Measurements from ENCODE around the gene DOP1B. TPM values are rescaled to one million over a fixed set of nuclear protein-coding genes. Genes with fewer than 3 reads are reported as not detected.
A peak's percentile ranks its signal among the peaks of the same experiment; 100 is the strongest.
"Not testable (repeated sequence)": the region's sequence is repeated elsewhere in the genome, so short reads cannot be mapped to it uniquely, and the experiment has no call there.

Gene DOP1B
- total and polyA plus RNA-seq, 5 donors = 1.7 to 8.1 (median 7.0) TPM

DNA sequence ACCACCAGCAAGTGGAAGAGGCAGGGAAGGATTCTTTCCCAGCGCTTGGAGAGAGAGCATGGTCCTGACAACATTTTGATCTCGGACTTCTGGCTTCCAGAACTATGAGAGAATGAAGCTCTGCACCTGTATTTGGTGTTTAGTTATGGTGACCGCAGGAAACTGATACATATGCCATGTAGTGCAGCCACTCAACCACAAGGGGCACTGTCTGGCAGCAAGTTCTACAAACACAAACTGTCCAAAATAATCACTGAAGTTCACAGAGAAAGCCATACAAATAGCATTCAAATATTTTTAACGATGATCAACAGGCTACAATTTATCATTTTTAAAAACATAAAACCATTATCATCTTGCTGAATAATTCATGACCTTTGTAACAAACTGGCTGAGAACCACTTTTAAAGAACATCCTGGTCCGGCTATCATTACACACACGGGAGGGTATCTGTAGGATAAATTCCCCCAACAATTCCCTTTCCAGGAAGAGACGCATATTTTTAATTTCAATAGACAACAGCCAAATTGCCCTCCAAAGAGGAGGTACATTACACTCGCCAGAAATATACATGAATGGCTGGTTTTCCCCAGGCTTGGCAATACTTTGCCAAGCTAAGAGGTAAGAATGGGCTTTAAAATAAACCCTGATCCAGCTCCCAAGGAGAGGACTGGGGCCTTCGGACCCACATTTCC is 31.0 kb upstream of the DOP1B start:
- Histone ChIP-seq H3K4me3 (ENCODE audit: low read length) (no peak overlapping the region), H3K27me3 (ENCODE audit: control insufficient read depth, insufficient read depth) (no peaks in the 10 kb centered on the region), H3K27ac (ENCODE audit: low read length) (peak overlapping the region; percentile 19), H3K4me1 (ENCODE audit: control insufficient read depth, insufficient read depth, low read length) (peaks cover 8% of the 10 kb centered on the region), H3K9me3 (ENCODE audit: control insufficient read depth, low read length) (no peaks in the 10 kb centered on the region)
- 29% methylated on average over 9 of the region's 9 CpGs for WGBS
- no peak for ATAC-seq
- peak; percentile 44 to 81 (median 57) for DNase-seq
- intact Hi-C loops (cut with DNase I) = no loop called here

DNA sequence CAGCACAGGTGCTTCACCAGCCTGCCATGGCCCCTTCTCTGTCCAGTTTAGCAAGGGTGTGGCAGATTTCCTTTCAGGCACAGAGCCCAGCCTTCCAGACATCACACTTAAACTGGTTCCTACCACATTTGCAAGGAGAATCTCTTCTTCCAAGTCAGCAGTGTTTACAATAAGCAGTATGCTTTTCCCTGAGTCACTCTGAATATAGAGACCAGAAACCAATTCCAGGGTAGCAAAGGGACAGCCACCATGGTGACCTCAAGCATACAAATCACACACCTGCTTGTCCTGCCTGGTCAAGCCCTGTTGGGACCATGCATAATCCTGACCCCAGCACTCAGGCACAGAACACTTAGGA is 30.4 kb upstream of the DOP1B start:
- intact Hi-C loops (cut with DNase I) = no loop called here
- H3K27me3 ChIP-seq (ENCODE audit: control insufficient read depth, insufficient read depth) = no peaks in the 10 kb centered on the region
- peak overlapping the region; percentile 19 for H3K27ac ChIP-seq (ENCODE audit: low read length)
- H3K9me3 ChIP-seq (ENCODE audit: control insufficient read depth, low read length) = no peaks in the 10 kb centered on the region
- peaks cover 8% of the 10 kb centered on the region for H3K4me1 ChIP-seq (ENCODE audit: control insufficient read depth, insufficient read depth, low read length)
- H3K4me3 ChIP-seq (ENCODE audit: low read length) = no peak overlapping the region
- DNase-seq = no peak
- ATAC-seq = no peak

DNA sequence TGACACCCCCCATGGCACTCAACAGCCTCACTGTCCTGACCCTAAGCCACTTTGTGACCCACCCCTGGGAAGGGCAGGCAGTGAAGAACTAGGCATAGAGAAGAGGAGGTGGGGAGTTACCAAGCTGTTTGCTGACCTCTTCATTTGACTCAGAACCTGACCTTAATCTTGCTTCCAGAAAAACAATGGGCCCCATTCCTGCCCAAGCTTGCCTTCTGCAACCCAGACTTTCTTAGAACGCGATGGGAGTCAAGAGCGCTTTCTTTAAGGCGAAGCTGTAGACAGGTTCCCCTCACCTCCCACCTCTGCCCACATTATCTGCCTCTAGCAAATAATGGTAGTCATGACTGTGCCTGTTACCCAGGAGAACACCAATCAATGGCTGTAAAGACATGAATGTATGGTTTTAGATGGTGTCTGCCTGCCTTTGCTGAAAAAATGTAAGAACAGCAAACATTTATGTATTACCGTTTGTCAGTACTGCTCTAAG is 30.0 kb upstream of the DOP1B start:
- Histone ChIP-seq H3K27me3 (ENCODE audit: control insufficient read depth, insufficient read depth) (no peaks in the 10 kb centered on the region), H3K27ac (ENCODE audit: low read length) (no peak overlapping the region), H3K4me3 (ENCODE audit: low read length) (no peak overlapping the region), H3K4me1 (ENCODE audit: control insufficient read depth, insufficient read depth, low read length) (peaks cover 8% of the 10 kb centered on the region), H3K9me3 (ENCODE audit: control insufficient read depth, low read length) (no peaks in the 10 kb centered on the region)
- ATAC-seq (no peak), DNase-seq (no peak)
- intact Hi-C loops (cut with DNase I) = no loop called here
- 94% methylated on average over 5 of the region's 5 CpGs for WGBS

DNA sequence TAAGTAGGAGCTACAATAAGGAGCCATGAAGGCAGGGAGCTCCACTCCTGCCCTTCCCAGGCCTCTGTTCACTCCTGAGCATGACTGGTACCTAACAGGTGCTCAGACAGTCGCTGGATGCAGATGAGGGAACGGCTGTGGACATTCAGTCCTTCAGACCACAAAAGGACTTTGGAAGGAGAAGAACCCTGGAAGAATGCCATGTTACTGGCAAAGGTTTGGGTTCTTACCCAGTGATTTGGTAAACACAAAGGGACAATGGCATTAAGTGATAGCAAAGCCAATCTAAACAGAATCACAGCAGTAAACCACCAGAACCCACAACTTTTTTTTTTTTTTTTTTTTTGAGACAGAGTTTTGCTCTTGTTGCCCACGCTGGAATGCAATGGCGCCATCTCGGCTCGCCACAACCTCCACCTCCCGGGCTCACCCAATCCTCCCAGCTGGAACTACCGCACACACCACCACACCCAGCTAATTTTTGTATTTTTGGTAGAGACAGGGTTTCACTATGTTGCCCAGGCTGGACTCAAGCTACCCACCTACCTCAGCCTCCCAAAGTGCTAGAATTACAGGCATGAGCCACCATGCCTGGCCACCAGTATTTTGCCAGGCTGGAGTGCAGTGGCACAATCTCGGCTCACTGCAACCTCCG is 29.2 kb upstream of the DOP1B start:
- H3K9me3 ChIP-seq (ENCODE audit: control insufficient read depth, low read length) = no peaks in the 10 kb centered on the region
- intact Hi-C loops (cut with DNase I) = no loop called here
- DNase-seq = no peak
- H3K4me3 ChIP-seq (ENCODE audit: low read length) = no peak overlapping the region
- 94% methylated on average over 10 of the region's 10 CpGs for WGBS
- no peaks in the 10 kb centered on the region for H3K27me3 ChIP-seq (ENCODE audit: control insufficient read depth, insufficient read depth)
- no peak overlapping the region for H3K27ac ChIP-seq (ENCODE audit: low read length)
- no peak for ATAC-seq
- H3K4me1 ChIP-seq (ENCODE audit: control insufficient read depth, insufficient read depth, low read length) = peaks cover 8% of the 10 kb centered on the region

DNA sequence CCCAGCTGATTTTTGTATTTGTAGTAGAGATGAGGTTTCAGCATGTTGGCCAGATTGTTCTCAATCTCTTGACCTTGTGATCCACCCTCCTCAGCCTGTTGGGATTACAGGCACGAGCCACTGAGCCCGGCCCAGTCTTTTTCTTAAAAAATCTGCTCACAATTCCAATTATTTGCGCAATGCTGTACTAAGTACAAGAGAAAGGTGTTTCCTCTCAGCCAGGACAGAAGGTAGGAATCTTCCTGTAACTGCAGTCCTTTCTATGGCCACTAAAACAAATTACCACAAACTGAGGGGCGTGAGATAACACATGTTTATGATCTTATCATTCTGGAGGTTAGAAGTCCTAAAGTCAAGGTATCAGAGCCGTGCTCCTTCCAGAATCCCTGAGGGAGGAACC is 28.6 kb upstream of the DOP1B start:
- ATAC-seq = no peak
- DNase-seq = no peak
- WGBS = 75% methylated on average over 5 of the region's 5 CpGs
- Histone ChIP-seq H3K27me3 (ENCODE audit: control insufficient read depth, insufficient read depth) (no peaks in the 10 kb centered on the region), H3K4me3 (ENCODE audit: low read length) (no peak overlapping the region), H3K4me1 (ENCODE audit: control insufficient read depth, insufficient read depth, low read length) (peaks cover 8% of the 10 kb centered on the region), H3K9me3 (ENCODE audit: control insufficient read depth, low read length) (no peaks in the 10 kb centered on the region), H3K27ac (ENCODE audit: low read length) (no peak overlapping the region)
- intact Hi-C loops (cut with DNase I) = no loop called here

- Histone ChIP-seq H3K27ac (ENCODE audit: low read length) (no peak overlapping the region), H3K27me3 (ENCODE audit: control insufficient read depth, insufficient read depth) (no peaks in the 10 kb centered on the region), H3K4me3 (ENCODE audit: low read length) (no peak overlapping the region), H3K9me3 (ENCODE audit: control insufficient read depth, low read length) (no peaks in the 10 kb centered on the region), H3K4me1 (ENCODE audit: control insufficient read depth, insufficient read depth, low read length) (peaks cover 8% of the 10 kb centered on the region)
- DNase-seq (no peak), ATAC-seq (no peak)
- intact Hi-C loops (cut with DNase I) = no loop called here
- 62% methylated on average over 2 of the region's 2 CpGs for WGBS
Measured at GRCh38 chr21:36129219-36129618, 27.4 kb upstream of the DOP1B start.

DNA sequence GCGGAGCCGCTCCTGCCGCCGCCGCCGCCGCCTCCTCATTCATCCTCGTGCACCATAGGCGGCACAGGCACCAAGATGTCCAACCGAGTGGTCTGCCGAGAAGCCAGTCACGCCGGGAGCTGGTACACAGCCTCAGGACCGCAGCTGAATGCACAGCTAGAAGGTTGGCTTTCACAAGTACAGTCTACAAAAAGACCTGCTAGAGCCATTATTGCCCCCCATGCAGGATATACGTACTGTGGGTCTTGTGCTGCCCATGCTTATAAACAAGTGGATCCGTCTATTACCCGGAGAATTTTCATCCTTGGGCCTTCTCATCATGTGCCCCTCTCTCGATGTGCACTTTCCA is 26.2 kb upstream of the DOP1B start:
- H3K9me3 ChIP-seq (ENCODE audit: control insufficient read depth, low read length); H3K27ac ChIP-seq (ENCODE audit: low read length); H3K4me3 ChIP-seq (ENCODE audit: low read length); intact Hi-C loops (cut with DNase I); H3K27me3 ChIP-seq (ENCODE audit: control insufficient read depth, insufficient read depth); DNase-seq; ATAC-seq; H3K4me1 ChIP-seq (ENCODE audit: control insufficient read depth, insufficient read depth, low read length): not testable (repeated sequence)
- 25% methylated on average over 9 of the region's 18 CpGs for WGBS

DNA sequence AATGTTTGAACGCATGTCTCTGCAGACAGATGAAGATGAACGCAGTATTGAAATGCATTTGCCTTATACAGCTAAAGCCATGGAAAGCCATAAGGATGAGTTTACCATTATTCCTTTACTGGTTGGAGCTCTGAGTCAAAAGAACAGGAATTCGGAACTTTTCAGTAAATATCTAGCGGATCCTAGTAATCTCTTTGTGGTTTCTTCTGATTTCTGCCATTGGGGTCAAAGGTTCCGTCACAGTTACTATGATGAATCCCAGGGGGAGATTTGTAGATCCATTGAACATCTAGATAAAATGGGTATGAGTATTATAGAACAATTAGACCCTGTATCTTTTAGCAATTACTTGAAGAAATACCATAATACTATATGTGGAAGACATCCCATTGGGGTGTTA is 25.8 kb upstream of the DOP1B start:
- WGBS = 92% methylated on average over 5 of the region's 5 CpGs
- H3K4me3 ChIP-seq (ENCODE audit: low read length); H3K27me3 ChIP-seq (ENCODE audit: control insufficient read depth, insufficient read depth); H3K4me1 ChIP-seq (ENCODE audit: control insufficient read depth, insufficient read depth, low read length); intact Hi-C loops (cut with DNase I); ATAC-seq; DNase-seq; H3K27ac ChIP-seq (ENCODE audit: low read length); H3K9me3 ChIP-seq (ENCODE audit: control insufficient read depth, low read length): not testable (repeated sequence)

DNA sequence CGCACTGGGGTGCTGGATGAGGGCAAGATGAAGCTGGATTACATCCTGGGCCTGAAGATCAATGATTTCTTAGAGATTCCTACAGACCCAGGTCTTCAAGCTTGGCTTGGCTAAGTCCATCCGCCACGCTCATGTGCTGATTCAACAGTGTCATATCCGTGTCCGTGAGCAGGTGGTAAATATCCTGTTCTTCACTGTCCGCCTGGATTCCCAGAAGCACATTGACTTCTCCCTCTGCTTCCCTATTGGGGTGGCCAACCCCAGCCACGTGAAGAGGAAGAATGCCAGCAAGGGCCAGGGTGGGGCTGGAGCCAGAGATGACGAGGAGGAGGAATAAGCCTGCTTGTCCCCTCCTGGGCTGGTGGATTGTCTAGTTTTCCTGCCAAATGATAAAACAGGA is 23.9 kb upstream of the DOP1B start:
- no peaks in the 10 kb centered on the region for H3K9me3 ChIP-seq (ENCODE audit: control insufficient read depth, low read length)
- no peak overlapping the region for H3K27ac ChIP-seq (ENCODE audit: low read length)
- no peak overlapping the region for H3K4me3 ChIP-seq (ENCODE audit: low read length)
- DNase-seq (peak in 2 of 3 donors; percentile 74 to 75), ATAC-seq (no peak)
- no peaks in the 10 kb centered on the region for H3K27me3 ChIP-seq (ENCODE audit: control insufficient read depth, insufficient read depth)
- peaks cover 5% of the 10 kb centered on the region for H3K4me1 ChIP-seq (ENCODE audit: control insufficient read depth, insufficient read depth, low read length)
- WGBS = 89% methylated on average over 8 of the region's 8 CpGs
- intact Hi-C loops (cut with DNase I) = no loop called here

DNA sequence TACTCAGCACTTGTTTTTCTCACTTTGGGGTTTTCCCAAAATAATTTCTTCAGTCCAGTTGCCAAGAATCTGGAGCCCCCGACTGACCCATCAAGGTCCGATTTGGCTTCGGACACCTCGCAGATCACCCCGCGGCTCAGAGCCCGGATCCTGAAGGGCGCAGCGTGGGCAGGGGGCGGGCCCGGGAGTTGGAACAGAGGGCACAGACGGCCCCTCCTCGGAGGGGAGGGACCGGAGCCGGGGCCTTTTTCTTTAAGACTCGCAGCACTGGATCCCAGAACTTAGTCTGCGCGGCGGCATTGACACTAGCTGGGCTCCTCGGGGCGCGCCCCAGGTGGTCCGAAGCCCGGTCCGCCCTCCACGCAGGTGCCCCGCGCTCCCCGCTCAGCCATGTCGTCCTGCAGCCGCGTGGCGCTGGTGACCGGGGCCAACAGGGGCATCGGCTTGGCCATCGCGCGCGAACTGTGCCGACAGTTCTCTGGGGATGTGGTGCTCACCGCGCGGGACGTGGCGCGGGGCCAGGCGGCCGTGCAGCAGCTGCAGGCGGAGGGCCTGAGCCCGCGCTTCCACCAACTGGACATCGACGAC is 21.7 kb upstream of the DOP1B start, which contains the start of gene CBR3:
TSS of gene CBR3 (plus strand) at position 277 of the 588 bp plus-strand sequence. CDS start at position 391, 114 bp downstream.
- intact Hi-C loops (cut with DNase I) = no loop called here

GRCh38 chr21:36135391-36136102 is 21.1 kb upstream of the DOP1B start:
- Histone ChIP-seq H3K27me3 (ENCODE audit: control insufficient read depth, insufficient read depth) (no peaks in the 10 kb centered on the region), H3K27ac (ENCODE audit: low read length) (peak overlapping the region; percentile 61), H3K9me3 (ENCODE audit: control insufficient read depth, low read length) (no peaks in the 10 kb centered on the region), H3K4me1 (ENCODE audit: control insufficient read depth, insufficient read depth, low read length) (peaks cover 3% of the 10 kb centered on the region), H3K4me3 (ENCODE audit: low read length) (peak overlapping the region; percentile 57)
- under 1% methylated on average over 60 of the region's 60 CpGs for WGBS
- ATAC-seq = peak; percentile 94 to 95
- intact Hi-C loops (cut with DNase I) = no loop called here
- peak; percentile 82 to 94 (median 92) for DNase-seq

More for the DNA sequence above, 21.7 kb upstream of the DOP1B start, which contains the start of gene CBR3:
- peak; percentile 68 to 91 (median 88) for DNase-seq
- peak; percentile 65 to 76 for ATAC-seq
- no peaks in the 10 kb centered on the region for H3K27me3 ChIP-seq (ENCODE audit: control insufficient read depth, insufficient read depth)
- H3K9me3 ChIP-seq (ENCODE audit: control insufficient read depth, low read length) = no peaks in the 10 kb centered on the region
- peak within 1 kb of the TSS; percentile 57 for H3K4me3 ChIP-seq (ENCODE audit: low read length)
- WGBS = under 1% methylated on average over 53 of the region's 53 CpGs
- peaks cover 3% of the 10 kb centered on the region for H3K4me1 ChIP-seq (ENCODE audit: control insufficient read depth, insufficient read depth, low read length)
- peak within 1 kb of the TSS; percentile 61 for H3K27ac ChIP-seq (ENCODE audit: low read length)

All from right cardiac atrium (tissue), 5 donors.